Right forelimb (tissue), 1 donor: ENCODE results near the gene SPINK5.
"Not testable (repeated sequence)": the region's sequence is repeated elsewhere in the genome, so short reads cannot be mapped to it uniquely, and the experiment has no call there.

ENCODE experiments used
- DNase-seq: peaks from one replicate; pipeline ENCODE4 v3.0.0-alpha.2; 2018

The SPINK5 gene

GRCh38 chr5:148063861-148064260, at the start of gene SPINK5:
SPINK5 (plus strand) TSS chr5:148063980; CDS start chr5:148064045, 65 bp downstream.
- DNase-seq: no peak

GRCh38 chr5:148014276-148014675, 49.5 kb upstream of the SPINK5 start:
- no peak for DNase-seq

GRCh38 chr5:148020257-148020988, 43.4 kb upstream of the SPINK5 start:
- no peak for DNase-seq

GRCh38 chr5:148027505-148027904, 36.3 kb upstream of the SPINK5 start:
- no peak for DNase-seq

GRCh38 chr5:148029131-148029530, 34.6 kb upstream of the SPINK5 start:
- no peak for DNase-seq

- no peak for DNase-seq
Measured at GRCh38 chr5:148033134-148033533, 30.6 kb upstream of the SPINK5 start.

- no peak for DNase-seq
Measured at GRCh38 chr5:148035676-148036075, 28.1 kb upstream of the SPINK5 start.

GRCh38 chr5:148042881-148043280, 20.9 kb upstream of the SPINK5 start:
- DNase-seq: no peak

- no peak for DNase-seq
Measured at GRCh38 chr5:148043705-148044104, 20.1 kb upstream of the SPINK5 start.

GRCh38 chr5:148055160-148055559, 8.6 kb upstream of the SPINK5 start:
- DNase-seq: not testable (repeated sequence)

- no peak for DNase-seq
Measured at GRCh38 chr5:148060309-148060708, 3.5 kb upstream of the SPINK5 start.

- DNase-seq: no peak
Measured at GRCh38 chr5:148060881-148061280, 2.9 kb upstream of the SPINK5 start.

- DNase-seq: no peak
Measured at GRCh38 chr5:148070621-148071020, 6.8 kb downstream of the SPINK5 start.

GRCh38 chr5:148072207-148072606, 8.4 kb downstream of the SPINK5 start:
- no peak for DNase-seq

GRCh38 chr5:148075529-148075928, 11.7 kb downstream of the SPINK5 start:
- DNase-seq: no peak

GRCh38 chr5:148083203-148083602, 19.4 kb downstream of the SPINK5 start:
- no peak for DNase-seq

- no peak for DNase-seq
Measured at GRCh38 chr5:148084269-148084668, 20.5 kb downstream of the SPINK5 start.

GRCh38 chr5:148085310-148085709, 21.5 kb downstream of the SPINK5 start:
- no peak for DNase-seq

- DNase-seq: no peak
Measured at GRCh38 chr5:148085977-148086705, 22.4 kb downstream of the SPINK5 start.

- DNase-seq: no peak
Measured at GRCh38 chr5:148090146-148090772, 26.5 kb downstream of the SPINK5 start.

- DNase-seq: no peak
Measured at GRCh38 chr5:148090773-148091250, 27.0 kb downstream of the SPINK5 start.

GRCh38 chr5:148091991-148092964, 28.5 kb downstream of the SPINK5 start:
- no peak for DNase-seq
